MCF 10A (cell line): ENCODE measurements around the gene NELL1. TPM values are rescaled to one million over a fixed set of nuclear protein-coding genes. Genes with fewer than 3 reads are reported as not detected.

Experiments used
- BruUV-seq: library from RNA; stranded (reverse); fragments of 400-500 nt; replicated peaks from 2 replicates; lab custom pipeline; 2021; lab: Mats Ljungman, UMichigan
- CTCF ChIA-PET: fragments of 300-600 bp; sonication (Branson Sonifier 250); formaldehyde crosslinking; extraction: SDS; loops from one replicate; lab custom pipeline; 2021; ENCODE audit warnings: antibody characterized with exemption, inconsistent platforms; lab: Yijun Ruan, JAX
- POLR2A ChIA-PET: fragments of 300-600, 350-650 bp; sonication (Branson Sonifier 250); formaldehyde crosslinking; extraction: SDS; loops from one replicate; lab custom pipeline; 2020; ENCODE audit warnings: antibody characterized with exemption, inconsistent platforms; lab: Yijun Ruan, JAX
- DNase-seq: peaks from one replicate; pipeline ENCODE4 v3.0.0-alpha.2; 2018; ENCODE audit not compliant: unreplicated experiment
- H3K27ac Mint-ChIP-seq: one replicate; pipeline ENCODE4 v1.8.0; 2022; ENCODE audit warnings: mild to moderate bottlenecking, low read depth, mixed read lengths; ENCODE audit not compliant: unreplicated experiment
- H3K27me3 Mint-ChIP-seq: one replicate; pipeline ENCODE4 v1.8.0; 2022; ENCODE audit warnings: mixed read lengths; ENCODE audit not compliant: insufficient read depth, unreplicated experiment
- H3K36me3 Mint-ChIP-seq: one replicate; pipeline ENCODE4 v1.8.0; 2022; ENCODE audit warnings: mild to moderate bottlenecking, moderate library complexity, mixed read lengths; ENCODE audit not compliant: insufficient read depth, unreplicated experiment
- H3K4me1 Mint-ChIP-seq: one replicate; pipeline ENCODE4 v1.8.0; 2022; ENCODE audit warnings: mixed read lengths; ENCODE audit not compliant: insufficient read depth, unreplicated experiment
- H3K4me3 Mint-ChIP-seq: one replicate; pipeline ENCODE4 v1.8.0; 2022; ENCODE audit warnings: mild to moderate bottlenecking, moderate library complexity, mixed read lengths; ENCODE audit not compliant: unreplicated experiment
- H3K9me3 Mint-ChIP-seq: one replicate; pipeline ENCODE4 v1.8.0; 2022; ENCODE audit warnings: mixed read lengths; ENCODE audit not compliant: unreplicated experiment
- CTCF ChIP-seq: fragments of 200-600 bp; IDR thresholded peaks from one replicate; pipeline ENCODE4 v1.8.0; 2022; ENCODE audit warnings: antibody characterized with exemption, mild to moderate bottlenecking; ENCODE audit not compliant: unreplicated experiment
- intact Hi-C: fragments of 100-400 bp; cut with micrococcal nuclease; formaldehyde crosslinking; loops from 2 replicates; pipeline ENCODE4 v1.14.1; 2022
- total RNA-seq: library from RNA; stranded (reverse); gene quantifications from 2 replicates; pipeline ENCODE4 v1.2.3, GENCODE V29; 2022

The NELL1 gene
- total RNA-seq, 1 experiment from 2014 or later: not detected

- peaks cover 36% of the 10 kb centered on the region for H3K9me3 Mint-ChIP-seq
- no peak for TF ChIP-seq CTCF
- no TSS peak for BruUV-seq
- no peaks in the 10 kb centered on the region for H3K27me3 Mint-ChIP-seq
- H3K4me3 Mint-ChIP-seq: no peak overlapping the region
- no peak for DNase-seq
- CTCF ChIA-PET: no interaction called here
- intact Hi-C loops: no loop called here
- H3K27ac Mint-ChIP-seq: no peak overlapping the region
- POLR2A ChIA-PET: no interaction called here
- no peaks in the 10 kb centered on the region for H3K36me3 Mint-ChIP-seq
- H3K4me1 Mint-ChIP-seq: no peaks in the 10 kb centered on the region
Observed at GRCh38 chr11:21501245-21501644, 831.9 kb downstream of the NELL1 start.

GRCh38 chr11:21505070-21505469, 835.7 kb downstream of the NELL1 start:
- BruUV-seq: no TSS peak
- POLR2A ChIA-PET: no interaction called here
- Mint-ChIP-seq H3K9me3 (peaks cover 29% of the 10 kb centered on the region), H3K27me3 (no peaks in the 10 kb centered on the region), H3K4me3 (no peak overlapping the region), H3K36me3 (no peaks in the 10 kb centered on the region), H3K27ac (no peak overlapping the region), H3K4me1 (no peaks in the 10 kb centered on the region)
- intact Hi-C loops: no loop called here
- no peak for TF ChIP-seq CTCF
- DNase-seq: no peak
- CTCF ChIA-PET: interaction anchor here (0.7 kb wide), 1 partner anchor 30 kb away, joined by 3 read pairs; no protein-coding TSS in a partner anchor

- ChIA-PET POLR2A (no interaction called here), CTCF (interaction anchor here (0.6 to 2.6 kb wide), 11 partner anchors 9 to 912 kb away, joined by 3 to 26 read pairs (median 4); no protein-coding TSS in a partner anchor)
- H3K4me3 Mint-ChIP-seq: no peak overlapping the region
- TF ChIP-seq CTCF: no peak
- intact Hi-C loops: loop anchor here (2.0 kb wide), 1 partner anchor 863 kb away; no protein-coding TSS in a partner anchor
- H3K27me3 Mint-ChIP-seq: no peaks in the 10 kb centered on the region
- BruUV-seq: no TSS peak
- DNase-seq: peak; percentile 44
- H3K36me3 Mint-ChIP-seq: no peaks in the 10 kb centered on the region
- H3K27ac Mint-ChIP-seq: no peak overlapping the region
- no peaks in the 10 kb centered on the region for H3K4me1 Mint-ChIP-seq
- H3K9me3 Mint-ChIP-seq: peaks cover 30% of the 10 kb centered on the region
Observed at GRCh38 chr11:21511835-21512440, 842.6 kb downstream of the NELL1 start.

- peaks cover 30% of the 10 kb centered on the region for H3K9me3 Mint-ChIP-seq
- no peak for DNase-seq
- no peak for TF ChIP-seq CTCF
- H3K4me1 Mint-ChIP-seq: no peaks in the 10 kb centered on the region
- ChIA-PET POLR2A (no interaction called here), CTCF (no interaction called here)
- BruUV-seq: no TSS peak
- no peak overlapping the region for H3K4me3 Mint-ChIP-seq
- intact Hi-C loops: no loop called here
- peaks cover 3% of the 10 kb centered on the region for H3K36me3 Mint-ChIP-seq
- no peak overlapping the region for H3K27ac Mint-ChIP-seq
- no peaks in the 10 kb centered on the region for H3K27me3 Mint-ChIP-seq
Observed at GRCh38 chr11:21514316-21514715, 844.9 kb downstream of the NELL1 start.
